ENCODE measurements around the gene PIK3R5.

GRCh38 chr17:8905331-8905730 lies 60.2 kb downstream of the PIK3R5 start:
- TF ChIP-seq CTCF (optimal IDR thresholded peaks at IDR 0.05 in 1 of 3, IDR thresholded peaks at IDR 0.05 in 1 of 3, conservative IDR thresholded peaks at IDR 0.05 in 1 of 3; ENCODE audit: extremely low read depth in 1 of 3, insufficient read depth in 2 of 3, low read length in 3 of 3) (no peak), EZH2 (IDR thresholded peaks at IDR 0.05; ENCODE audit: low read length) (no peak)
